ENCODE results near the gene EXOC3L4.

Gene EXOC3L4

GRCh38 chr14:103123634-103124500 is 29.3 kb downstream of the EXOC3L4 start:
- no peak for DNase-seq

GRCh38 chr14:103124501-103125001 is 30.0 kb downstream of the EXOC3L4 start:
- no peak for DNase-seq

GRCh38 chr14:103125098-103126070 is 30.9 kb downstream of the EXOC3L4 start:
- DNase-seq, result no peak

GRCh38 chr14:103126088-103126872 is 31.8 kb downstream of the EXOC3L4 start:
- no peak for DNase-seq

GRCh38 chr14:103126873-103127304 is 32.4 kb downstream of the EXOC3L4 start:
- DNase-seq, result no peak

GRCh38 chr14:103127356-103127755 is 32.8 kb downstream of the EXOC3L4 start:
- DNase-seq, result no peak

GRCh38 chr14:103127861-103128598 is 33.5 kb downstream of the EXOC3L4 start:
- DNase-seq, result no peak

- no peak for DNase-seq
Measured at GRCh38 chr14:103128631-103129300, 34.2 kb downstream of the EXOC3L4 start.

GRCh38 chr14:103129301-103130016 is 34.9 kb downstream of the EXOC3L4 start:
- DNase-seq, result no peak

GRCh38 chr14:103130017-103130764 is 35.7 kb downstream of the EXOC3L4 start:
- no peak for DNase-seq

GRCh38 chr14:103130965-103131364 is 36.4 kb downstream of the EXOC3L4 start:
- DNase-seq, result no peak

- no peak for DNase-seq
Measured at GRCh38 chr14:103131580-103131979, 37.1 kb downstream of the EXOC3L4 start.

- no peak for DNase-seq
Measured at GRCh38 chr14:103132381-103133209, 38.1 kb downstream of the EXOC3L4 start.

- no peak for DNase-seq
Measured at GRCh38 chr14:103133210-103134140, 39.0 kb downstream of the EXOC3L4 start.

GRCh38 chr14:103134405-103134804 is 39.9 kb downstream of the EXOC3L4 start:
- DNase-seq, result no peak

GRCh38 chr14:103134919-103135318 is 40.4 kb downstream of the EXOC3L4 start:
- DNase-seq, result no peak

Data from NCI-H510A (cell line).